ENCODE measurements around the gene POLN. TPM values are rescaled to one million over a fixed set of nuclear protein-coding genes. Genes with fewer than 3 reads are reported as not detected.

POLN gene
- total and polyA plus RNA-seq, 8 donors: 2.7 to 5.7 (median 3.9) TPM

DNA sequence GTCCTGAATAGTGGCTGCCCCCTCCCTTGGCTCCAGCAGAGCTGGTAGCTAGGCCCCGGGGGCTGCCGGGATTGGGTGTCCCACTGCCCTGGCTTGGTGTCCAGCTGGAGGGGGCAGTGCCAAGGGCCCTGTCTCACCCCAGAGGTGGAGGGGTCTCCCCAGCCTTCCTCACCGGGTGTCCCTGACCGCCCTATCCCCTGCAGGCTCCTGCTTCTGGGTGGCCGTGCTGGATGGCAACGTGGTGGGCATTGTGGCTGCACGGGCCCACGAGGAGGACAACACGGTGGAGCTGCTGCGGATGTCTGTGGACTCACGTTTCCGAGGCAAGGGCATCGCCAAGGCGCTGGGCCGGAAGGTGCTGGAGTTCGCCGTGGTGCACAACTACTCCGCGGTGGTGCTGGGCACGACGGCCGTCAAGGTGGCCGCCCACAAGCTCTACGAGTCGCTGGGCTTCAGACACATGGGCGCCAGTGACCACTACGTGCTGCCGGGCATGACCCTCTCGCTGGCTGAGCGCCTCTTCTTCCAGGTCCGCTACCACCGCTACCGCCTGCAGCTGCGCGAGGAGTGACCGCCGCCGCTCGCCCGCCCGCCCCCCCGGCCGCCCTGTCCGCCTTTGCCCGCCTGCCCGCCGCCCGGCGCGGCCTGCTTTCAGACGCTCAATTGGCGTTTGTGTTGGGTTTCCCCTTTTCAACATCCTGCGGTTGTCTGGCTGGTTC is 178.2 kb downstream of the POLN start:
- Histone ChIP-seq H3K36me3 (no peaks in the 10 kb centered on the region), H3K4me3 (no peak overlapping the region), H3K27ac (no peak overlapping the region), H3K27me3 (peaks cover 16 to 79% of the 10 kb centered on the region in 2 donors), H3K4me1 (peaks cover 3% of the 10 kb centered on the region in 2 donors), H3K9me3 (no peaks in the 10 kb centered on the region)
- ATAC-seq (no peak), DNase-seq (peak in 1 of 4 donors; percentile 69)
- intact Hi-C loops (cut with DNase I): no loop called here
- no peak for TF ChIP-seq CTCF (IDR thresholded peaks at IDR 0.05)

DNA sequence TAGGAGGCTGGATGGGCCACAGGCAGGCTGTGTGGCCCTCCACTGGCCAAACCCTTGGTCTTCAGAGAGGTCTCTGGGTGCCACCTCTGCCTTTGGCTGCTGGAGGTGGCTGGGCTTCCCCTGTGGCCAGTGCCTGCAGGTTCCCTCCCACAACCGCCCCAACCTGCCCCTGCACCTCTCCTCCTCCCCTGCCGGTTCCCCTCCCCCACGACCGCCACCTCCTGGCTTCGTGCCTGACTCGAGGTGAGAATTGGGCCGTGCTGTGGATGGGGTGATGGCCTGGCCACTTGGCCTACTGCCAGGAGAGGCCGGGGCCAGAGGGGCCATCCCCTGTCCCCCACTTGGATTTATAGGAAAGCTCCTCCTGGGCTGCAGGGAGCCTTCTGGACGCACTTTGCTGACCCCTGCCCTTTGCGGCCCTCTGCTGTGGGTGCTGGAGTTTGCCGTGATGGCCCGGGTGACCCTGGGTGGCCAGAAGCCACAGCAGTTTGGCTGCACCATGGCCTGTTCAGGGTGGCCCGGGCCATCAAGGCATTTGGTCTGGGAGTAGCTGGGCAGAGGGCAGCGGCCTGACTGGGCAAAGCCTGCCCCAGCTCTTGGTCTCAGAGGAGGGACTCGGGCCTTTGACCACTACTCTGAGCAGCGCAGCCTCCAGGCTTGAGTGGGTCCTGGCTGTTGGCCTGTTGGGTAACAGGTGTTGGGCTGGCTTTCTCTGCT is 179.0 kb downstream of the POLN start:
- peak in 1 of 4 donors; percentile 67 for DNase-seq
- Histone ChIP-seq H3K27ac (no peak overlapping the region), H3K36me3 (no peaks in the 10 kb centered on the region), H3K4me3 (no peak overlapping the region), H3K4me1 (peaks cover 3 to 9% of the 10 kb centered on the region in 2 donors), H3K27me3 (peaks cover 22 to 82% of the 10 kb centered on the region in 2 donors), H3K9me3 (no peaks in the 10 kb centered on the region)
- intact Hi-C loops (cut with DNase I): no loop called here
- TF ChIP-seq CTCF (IDR thresholded peaks at IDR 0.05): no peak
- no peak for ATAC-seq

GRCh38 chr4:2062168-2062807 is 179.6 kb downstream of the POLN start:
- intact Hi-C loops (cut with DNase I): no loop called here
- ATAC-seq (no peak), DNase-seq (peak in 1 of 4 donors; percentile 61)
- Histone ChIP-seq H3K27ac (no peak overlapping the region), H3K4me1 (peaks cover 3 to 10% of the 10 kb centered on the region in 2 donors), H3K4me3 (no peak overlapping the region), H3K36me3 (no peaks in the 10 kb centered on the region), H3K27me3 (peaks cover 29 to 86% of the 10 kb centered on the region in 2 donors), H3K9me3 (no peaks in the 10 kb centered on the region)
- no peak for TF ChIP-seq CTCF (IDR thresholded peaks at IDR 0.05)

- intact Hi-C loops (cut with DNase I): no loop called here
- DNase-seq: peak in 1 of 4 donors; percentile 73
- H3K27ac ChIP-seq: no peak overlapping the region
Observed at GRCh38 chr4:2061186-2062131, 180.5 kb downstream of the POLN start.

More at GRCh38 chr4:2061186-2062131, 180.5 kb downstream of the POLN start:
- Histone ChIP-seq H3K9me3 (no peaks in the 10 kb centered on the region), H3K36me3 (no peaks in the 10 kb centered on the region), H3K4me1 (peaks cover 3 to 10% of the 10 kb centered on the region in 2 donors), H3K4me3 (no peak overlapping the region), H3K27me3 (peaks cover 35 to 86% of the 10 kb centered on the region in 2 donors)
- no peak for TF ChIP-seq CTCF (IDR thresholded peaks at IDR 0.05)
- ATAC-seq: no peak

Measured in left lung (tissue), 10 donors.